Keratinocyte (primary cell): Measurements from ENCODE around the gene CPSF2.

Source experiments
- EZH2 ChIP-seq: IDR thresholded peaks from one replicate; pipeline ENCODE4 v1.6.1; 2012; ENCODE audit warnings: inconsistent platforms, mild to moderate bottlenecking, low read length, moderate library complexity
- TF ChIP-seq, protein P1 (sequence below), 3 experiments: IDR thresholded peaks in 1 of 3; conservative IDR thresholded peaks in 1 of 3; optimal IDR thresholded peaks in 1 of 3; 2 replicates in 2 of 3; 3 replicates in 1 of 3; pipeline versions ENCODE3 to v1.5.1; 2011; ENCODE audit warnings: low read length in 3 of 3, mild to moderate bottlenecking in 3 of 3, moderate library complexity in 2 of 3, control low read depth in 1 of 3, inconsistent platforms in 1 of 3; ENCODE audit not compliant: insufficient read depth in 2 of 3; ENCODE audit errors: extremely low read depth in 1 of 3

DNA sequence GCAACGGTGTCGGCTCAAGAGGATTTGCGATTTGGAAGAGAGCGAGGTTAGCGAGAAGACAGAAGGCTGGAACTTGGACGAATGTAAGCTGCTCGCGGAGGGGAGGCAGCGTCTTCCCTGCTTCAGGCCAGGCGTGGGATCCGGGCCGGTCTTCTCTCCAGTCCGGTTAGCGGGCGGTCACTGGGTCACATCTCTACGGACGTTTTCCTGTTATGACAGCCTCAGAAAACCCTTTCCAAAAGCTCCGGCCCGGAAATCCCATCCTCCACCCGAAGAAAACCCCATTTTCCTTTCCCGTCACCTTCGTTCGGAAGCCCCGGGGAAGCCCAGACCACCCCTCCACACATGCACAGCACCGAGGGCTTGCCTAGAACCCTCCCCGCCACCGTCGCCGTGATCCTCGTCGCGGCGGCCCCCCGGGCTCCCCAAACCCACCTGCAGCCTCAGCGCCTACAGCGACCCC lies 531 bp upstream of the CPSF2 start:
- TF ChIP-seq, protein P1, sequence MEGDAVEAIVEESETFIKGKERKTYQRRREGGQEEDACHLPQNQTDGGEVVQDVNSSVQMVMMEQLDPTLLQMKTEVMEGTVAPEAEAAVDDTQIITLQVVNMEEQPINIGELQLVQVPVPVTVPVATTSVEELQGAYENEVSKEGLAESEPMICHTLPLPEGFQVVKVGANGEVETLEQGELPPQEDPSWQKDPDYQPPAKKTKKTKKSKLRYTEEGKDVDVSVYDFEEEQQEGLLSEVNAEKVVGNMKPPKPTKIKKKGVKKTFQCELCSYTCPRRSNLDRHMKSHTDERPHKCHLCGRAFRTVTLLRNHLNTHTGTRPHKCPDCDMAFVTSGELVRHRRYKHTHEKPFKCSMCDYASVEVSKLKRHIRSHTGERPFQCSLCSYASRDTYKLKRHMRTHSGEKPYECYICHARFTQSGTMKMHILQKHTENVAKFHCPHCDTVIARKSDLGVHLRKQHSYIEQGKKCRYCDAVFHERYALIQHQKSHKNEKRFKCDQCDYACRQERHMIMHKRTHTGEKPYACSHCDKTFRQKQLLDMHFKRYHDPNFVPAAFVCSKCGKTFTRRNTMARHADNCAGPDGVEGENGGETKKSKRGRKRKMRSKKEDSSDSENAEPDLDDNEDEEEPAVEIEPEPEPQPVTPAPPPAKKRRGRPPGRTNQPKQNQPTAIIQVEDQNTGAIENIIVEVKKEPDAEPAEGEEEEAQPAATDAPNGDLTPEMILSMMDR (optimal IDR thresholded peaks at IDR 0.05 in 1 of 3, IDR thresholded peaks at IDR 0.05 in 1 of 3, conservative IDR thresholded peaks at IDR 0.05 in 1 of 3; ENCODE audit: extremely low read depth in 1 of 3, insufficient read depth in 2 of 3, low read length in 3 of 3) = no peak
- TF ChIP-seq EZH2 = no peak
